Duodenal mucosa (tissue), 2 donors: ENCODE data around the gene NKD2.

ENCODE experiments used
- H3K27ac ChIP-seq: one replicate; pipeline ENCODE4 v1.7.0; 2013; ENCODE audit warnings: low read depth, low read length
- H3K27me3 ChIP-seq, 2 donors: one replicate each; pipeline ENCODE4 v1.7.0; 2013; ENCODE audit warnings: low read length in 2 of 2, control low read depth in 1 of 2; ENCODE audit not compliant: insufficient read depth in 2 of 2, control insufficient read depth in 1 of 2
- H3K36me3 ChIP-seq, 2 donors: one replicate each; pipeline ENCODE4 v1.7.0; 2013; ENCODE audit warnings: low read length in 2 of 2, control low read depth in 1 of 2; ENCODE audit not compliant: insufficient read depth in 2 of 2, control insufficient read depth in 1 of 2
- H3K4me1 ChIP-seq, 2 donors: one replicate each; pipeline ENCODE4 v1.7.0; 2013; ENCODE audit warnings: low read length in 2 of 2, control low read depth in 1 of 2; ENCODE audit not compliant: insufficient read depth in 2 of 2, control insufficient read depth in 1 of 2
- H3K4me3 ChIP-seq, 2 donors: one replicate each; pipeline ENCODE4 v1.7.0; 2013; ENCODE audit warnings: low read length in 2 of 2, low read depth in 1 of 2
- H3K9ac ChIP-seq, 2 donors: one replicate each; pipeline ENCODE4 v1.7.0; 2013; ENCODE audit warnings: low read length in 2 of 2, low read depth in 1 of 2
- H3K9me3 ChIP-seq, 2 donors: one replicate each; pipeline ENCODE4 v1.7.0; 2013; ENCODE audit warnings: low read length in 2 of 2, control low read depth in 1 of 2; ENCODE audit not compliant: control insufficient read depth in 1 of 2

The NKD2 gene

DNA sequence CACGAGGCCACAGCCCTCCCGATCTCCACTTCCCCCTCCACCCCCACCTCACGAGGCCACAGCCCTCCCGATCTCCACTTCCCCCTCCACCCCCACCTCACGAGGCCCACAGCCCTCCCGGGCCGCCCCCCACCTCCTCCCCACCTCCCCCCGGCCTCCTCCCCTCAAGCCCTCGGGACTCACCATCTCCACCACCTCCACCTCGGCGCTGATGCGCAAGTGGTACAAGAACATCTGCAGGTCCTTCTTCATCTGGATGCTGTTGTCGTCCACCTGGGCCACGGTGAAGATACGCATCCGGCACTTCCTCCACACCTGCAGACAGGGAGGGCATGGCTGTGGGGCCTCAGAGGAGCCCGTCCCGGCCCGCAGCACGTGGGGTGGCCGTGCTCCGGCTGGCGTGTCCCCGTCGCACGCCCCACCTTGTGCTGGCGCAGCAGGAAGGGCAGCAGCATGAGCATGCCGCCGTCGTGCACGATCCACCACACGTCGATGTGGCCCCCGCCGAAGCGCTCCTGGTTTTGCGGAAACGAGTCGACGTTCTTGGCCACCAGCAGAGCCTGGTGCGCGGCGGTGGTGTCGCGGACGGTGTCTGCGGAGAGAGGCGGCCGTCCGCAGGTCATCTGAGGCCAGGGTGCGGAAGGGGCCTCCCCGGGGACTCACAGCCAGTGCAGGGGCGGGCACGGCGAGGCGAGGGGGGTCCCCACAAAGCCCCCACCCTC, 55.2 kb downstream of the NKD2 start:
- Histone ChIP-seq H3K4me3 (no peak overlapping the region), H3K9me3 (no peaks in the 10 kb centered on the region), H3K27ac (no peak overlapping the region), H3K36me3 (peaks cover 20 to 68% of the 10 kb centered on the region in 2 donors), H3K9ac (no peak overlapping the region), H3K4me1 (no peaks in the 10 kb centered on the region), H3K27me3 (no peaks in the 10 kb centered on the region)

DNA sequence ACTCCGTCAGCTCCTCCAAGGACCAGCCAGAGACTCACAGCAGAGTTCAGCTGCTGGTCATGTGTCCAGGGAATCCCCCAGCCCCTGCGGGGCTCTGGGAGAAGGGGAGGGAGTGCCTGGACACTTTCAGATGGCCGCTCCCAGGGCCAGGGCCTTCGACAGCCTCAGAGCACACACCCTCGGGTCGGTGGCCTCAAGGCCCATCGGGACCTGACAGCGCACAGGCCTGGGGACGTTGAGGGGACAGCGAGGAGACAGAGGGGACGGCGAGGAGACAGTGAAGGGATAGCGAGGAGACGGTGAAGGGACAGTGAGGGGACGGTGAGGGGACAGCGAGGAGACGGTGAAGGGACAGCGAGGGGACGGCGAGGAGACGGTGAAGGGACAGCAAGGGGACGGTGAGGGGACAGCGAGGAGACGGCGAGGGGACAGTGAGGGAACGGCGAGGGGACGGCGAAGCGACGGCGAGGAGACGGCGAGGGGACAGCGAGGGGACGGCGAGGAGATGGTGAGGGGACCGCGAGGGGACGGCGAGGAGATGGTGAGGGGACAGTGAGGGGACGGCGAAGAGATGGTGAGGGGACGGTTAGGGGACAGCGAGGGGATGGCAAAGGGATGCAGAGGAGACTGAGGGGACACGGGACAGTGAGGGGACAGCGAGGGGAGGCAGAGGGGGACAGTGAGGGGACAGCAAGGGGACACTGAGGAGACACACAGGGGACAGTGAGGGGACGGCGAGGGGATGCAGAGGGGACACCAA, 56.0 kb downstream of the NKD2 start:
- no peaks in the 10 kb centered on the region for H3K9me3 ChIP-seq
- H3K36me3 ChIP-seq = peaks cover 20 to 68% of the 10 kb centered on the region in 2 donors
- no peak overlapping the region for H3K9ac ChIP-seq
- H3K27ac ChIP-seq = no peak overlapping the region
- no peak overlapping the region for H3K4me3 ChIP-seq
- no peaks in the 10 kb centered on the region for H3K4me1 ChIP-seq
- H3K27me3 ChIP-seq = no peaks in the 10 kb centered on the region

DNA sequence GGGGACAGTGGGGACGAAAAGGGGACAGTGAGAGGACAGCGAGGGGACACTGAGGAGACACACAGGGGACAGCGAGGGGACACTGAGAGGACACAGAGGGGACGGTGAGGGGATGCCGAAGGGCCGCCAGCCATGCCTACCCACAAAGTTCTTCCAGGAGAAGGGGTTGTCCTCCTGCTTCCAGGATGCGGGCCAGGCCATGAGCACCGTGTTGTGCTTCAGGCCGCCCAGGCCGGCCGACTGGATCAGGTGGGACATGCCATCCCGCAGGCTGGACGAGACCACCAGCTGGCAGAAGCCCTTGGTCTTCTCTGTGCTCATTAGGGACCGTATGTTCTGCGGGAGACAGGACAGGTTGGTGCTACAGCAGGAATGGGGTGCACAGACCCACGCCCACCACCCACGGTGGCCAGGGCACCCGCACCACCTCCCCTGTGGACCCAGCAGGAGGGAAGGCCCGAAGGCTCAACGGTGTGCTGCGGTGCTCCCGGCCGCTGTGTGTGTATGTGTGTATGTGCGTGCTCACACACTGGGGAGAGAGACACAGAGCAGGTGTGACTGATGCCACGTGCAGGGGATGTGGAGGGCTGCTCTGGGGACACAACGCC, 56.6 kb downstream of the NKD2 start:
- Histone ChIP-seq H3K36me3 (peaks cover 15 to 64% of the 10 kb centered on the region in 2 donors), H3K4me3 (no peak overlapping the region), H3K9me3 (no peaks in the 10 kb centered on the region), H3K27ac (no peak overlapping the region), H3K9ac (no peak overlapping the region), H3K27me3 (no peaks in the 10 kb centered on the region), H3K4me1 (no peaks in the 10 kb centered on the region)

DNA sequence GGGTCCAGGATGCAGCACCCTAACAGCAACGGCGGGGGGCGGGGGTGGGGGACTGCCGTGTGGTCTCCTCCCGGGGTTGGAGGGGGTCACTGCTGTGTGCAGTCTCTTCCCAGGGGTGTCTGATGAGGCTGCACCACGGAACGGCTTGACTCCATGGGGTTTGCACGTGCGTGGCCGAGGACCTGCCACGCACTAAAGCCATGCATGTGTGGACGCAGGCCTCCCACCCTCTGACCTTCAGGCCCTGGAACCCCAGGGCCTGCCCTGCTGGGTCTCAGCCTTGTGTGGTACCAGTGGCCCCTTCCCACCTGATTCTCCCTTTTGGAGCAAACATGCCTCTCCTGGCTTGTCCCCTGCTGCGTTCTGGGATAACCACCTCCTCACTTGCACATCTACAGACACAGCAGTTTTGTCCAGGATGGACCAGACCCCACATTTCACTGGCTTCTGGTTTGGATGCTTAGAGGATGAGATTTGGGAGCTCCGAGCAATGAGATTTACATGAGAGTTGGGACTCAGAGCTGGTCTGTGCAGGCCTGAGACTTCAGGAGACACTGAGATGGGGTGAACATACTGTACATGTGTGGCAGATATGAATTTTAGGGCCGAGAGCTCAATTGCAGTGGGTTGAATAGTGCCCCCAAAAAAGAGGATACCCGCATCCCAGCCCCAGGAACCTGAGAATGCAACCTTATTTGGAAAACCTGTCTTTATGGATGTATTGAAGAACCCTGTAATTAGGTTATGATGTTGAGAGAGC, 57.5 kb downstream of the NKD2 start:
- H3K27ac ChIP-seq = no peak overlapping the region
- H3K27me3 ChIP-seq = no peaks in the 10 kb centered on the region
- peaks cover 14 to 59% of the 10 kb centered on the region in 2 donors for H3K36me3 ChIP-seq
- H3K4me3 ChIP-seq = no peak overlapping the region
- no peaks in the 10 kb centered on the region for H3K9me3 ChIP-seq
- H3K9ac ChIP-seq = no peak overlapping the region
- no peaks in the 10 kb centered on the region for H3K4me1 ChIP-seq

DNA sequence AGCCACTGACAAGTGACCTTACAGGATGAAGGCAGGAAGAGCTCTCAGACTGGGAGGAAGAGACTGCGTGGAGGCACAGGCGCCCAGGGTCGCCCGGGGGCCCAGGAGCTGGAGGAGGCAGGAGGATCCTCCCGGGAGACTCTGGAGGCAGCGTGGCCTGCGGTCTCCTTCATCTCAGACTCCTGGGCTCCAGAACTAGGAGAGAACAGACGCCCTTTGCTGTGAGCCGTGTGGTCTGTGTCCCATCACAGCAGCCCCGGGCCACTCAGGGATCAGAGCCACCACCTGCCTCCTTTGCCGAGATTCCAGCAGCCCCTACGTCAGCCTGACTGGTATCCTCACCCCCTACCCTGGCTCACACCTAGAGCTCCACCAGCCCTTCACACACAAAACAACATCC, 58.1 kb downstream of the NKD2 start:
- Histone ChIP-seq H3K27ac (no peak overlapping the region), H3K4me1 (no peaks in the 10 kb centered on the region), H3K36me3 (peaks cover 14 to 59% of the 10 kb centered on the region in 2 donors), H3K4me3 (no peak overlapping the region), H3K9ac (no peak overlapping the region), H3K27me3 (no peaks in the 10 kb centered on the region), H3K9me3 (no peaks in the 10 kb centered on the region)

DNA sequence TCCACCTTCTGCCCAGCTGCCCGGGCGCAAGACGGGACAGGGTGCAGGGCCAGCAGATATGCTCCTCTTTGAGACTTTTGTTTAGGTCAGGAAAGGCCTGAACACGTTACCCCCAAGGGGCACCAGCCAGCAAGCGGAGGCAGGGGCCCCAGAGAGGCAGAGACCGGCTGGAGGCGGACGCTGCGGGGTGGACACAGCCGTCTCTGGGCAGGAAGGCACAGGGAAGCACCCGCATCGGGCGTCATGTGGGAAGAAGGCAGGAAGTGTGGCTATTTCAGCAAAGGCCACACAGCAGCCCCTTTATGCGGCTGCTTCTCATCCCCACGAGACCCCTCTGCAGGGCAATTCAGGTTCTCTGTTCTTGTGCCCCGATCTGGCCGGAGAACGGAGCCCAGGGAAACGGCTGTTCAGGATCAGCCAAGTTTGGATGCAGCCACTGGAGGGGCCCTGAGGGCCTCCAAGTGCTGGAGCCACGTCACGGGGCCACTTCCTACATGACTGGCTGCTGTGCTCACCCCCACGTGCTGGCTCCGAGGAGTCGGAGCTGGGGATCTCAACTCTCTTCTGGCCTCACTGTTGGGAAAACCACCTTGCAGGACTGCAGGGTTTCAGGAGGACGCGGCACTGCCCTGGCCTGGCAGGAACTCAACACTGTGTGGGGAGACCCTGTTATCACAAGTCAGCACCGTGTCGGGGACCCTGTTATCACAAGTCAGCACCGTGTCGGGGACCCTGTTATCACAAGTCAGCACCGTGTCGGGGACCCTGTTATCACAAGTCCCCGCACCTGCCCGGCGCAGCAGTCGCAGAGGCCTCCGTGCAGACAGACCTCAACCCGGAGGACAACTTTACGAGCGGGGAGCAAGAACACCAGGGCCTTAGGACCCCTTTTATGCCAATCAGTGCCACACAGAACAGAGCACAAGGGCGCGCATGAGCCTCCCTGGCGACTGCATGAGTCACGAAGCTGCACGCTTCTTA, 58.8 kb downstream of the NKD2 start:
- Histone ChIP-seq H3K36me3 (peaks cover 11 to 59% of the 10 kb centered on the region in 2 donors), H3K9me3 (no peaks in the 10 kb centered on the region), H3K4me1 (no peaks in the 10 kb centered on the region), H3K4me3 (no peak overlapping the region), H3K27ac (no peak overlapping the region), H3K9ac (no peak overlapping the region), H3K27me3 (no peaks in the 10 kb centered on the region)

DNA sequence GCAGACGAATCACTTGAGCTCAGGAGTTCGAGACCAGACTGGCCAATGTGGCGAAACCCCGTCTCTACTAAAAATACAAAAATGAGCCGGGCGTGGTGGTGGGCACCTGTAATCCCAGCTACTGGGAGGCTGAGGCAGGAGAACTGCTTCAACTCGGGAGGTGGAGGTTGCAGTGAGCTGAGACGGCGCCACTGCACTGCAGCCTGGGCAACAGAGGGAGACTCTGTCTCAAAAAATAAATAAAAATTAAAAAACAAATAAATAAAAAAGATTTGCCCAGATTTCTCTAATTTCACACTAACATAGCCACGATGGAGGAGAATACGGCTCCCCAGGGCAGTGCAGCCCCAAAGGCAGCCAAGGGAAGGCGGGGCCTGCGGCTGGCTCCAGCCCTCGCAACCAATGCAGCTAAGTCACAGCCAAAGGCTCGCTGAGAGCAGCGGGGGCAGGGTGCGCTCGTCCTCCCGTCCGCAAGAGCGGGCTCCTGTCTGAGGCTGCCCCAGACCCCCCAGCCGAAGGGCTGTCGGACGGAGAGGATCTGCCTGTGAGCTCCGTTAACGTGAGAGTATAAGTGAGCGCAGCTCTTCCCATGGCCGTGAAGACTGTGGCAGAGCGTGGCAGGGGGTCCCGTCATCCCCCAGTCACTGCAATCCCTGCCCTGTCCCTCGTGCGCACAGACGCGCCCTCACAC, 59.7 kb downstream of the NKD2 start:
- Histone ChIP-seq H3K36me3 (peaks cover 11 to 54% of the 10 kb centered on the region in 2 donors), H3K9ac (no peak overlapping the region), H3K9me3 (no peaks in the 10 kb centered on the region), H3K4me1 (no peaks in the 10 kb centered on the region), H3K4me3 (no peak overlapping the region), H3K27ac (no peak overlapping the region), H3K27me3 (no peaks in the 10 kb centered on the region)

DNA sequence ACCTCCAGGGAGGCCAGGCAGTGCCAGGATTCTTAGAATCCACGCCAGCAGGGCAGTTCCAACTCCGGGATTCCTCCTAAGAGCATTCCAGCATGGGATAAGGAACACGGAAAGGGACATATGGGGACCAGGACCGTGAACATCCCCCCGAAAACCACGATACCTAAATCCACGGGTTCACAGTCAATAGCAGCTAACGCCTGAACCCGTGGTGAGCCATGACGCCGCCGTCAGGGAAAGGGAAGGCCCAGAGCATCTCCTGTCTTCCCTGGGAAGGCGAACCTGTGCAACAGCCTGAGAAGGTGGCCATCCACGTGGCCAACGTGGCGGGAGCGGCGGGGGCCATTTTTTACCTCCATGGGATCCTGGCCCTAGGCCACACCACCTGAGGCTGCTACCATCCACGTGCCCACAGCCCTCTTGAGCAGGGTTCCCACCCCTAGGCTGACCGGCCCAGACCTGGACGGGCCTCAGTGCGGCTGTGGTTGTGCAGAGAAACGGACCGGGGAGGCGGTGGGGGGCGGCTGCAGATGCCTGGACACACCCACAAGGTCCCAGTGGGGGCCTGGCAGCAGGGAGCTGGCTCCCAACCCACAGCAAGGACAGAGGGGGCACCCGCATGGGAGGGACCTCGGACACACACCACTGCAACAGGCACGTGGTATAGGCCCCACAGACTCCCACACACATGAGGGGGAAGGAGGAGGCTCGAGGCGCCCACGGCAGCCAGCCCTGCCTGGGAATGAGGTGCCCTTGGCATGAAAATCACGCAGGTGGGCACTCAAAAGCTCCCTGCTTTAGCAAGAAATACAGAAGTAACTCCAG, 60.5 kb downstream of the NKD2 start:
- no peaks in the 10 kb centered on the region for H3K9me3 ChIP-seq
- H3K9ac ChIP-seq = no peak overlapping the region
- no peaks in the 10 kb centered on the region for H3K4me1 ChIP-seq
- no peaks in the 10 kb centered on the region for H3K27me3 ChIP-seq
- peaks cover 11 to 56% of the 10 kb centered on the region in 2 donors for H3K36me3 ChIP-seq
- no peak overlapping the region for H3K4me3 ChIP-seq
- no peak overlapping the region for H3K27ac ChIP-seq
